K562 (cell line): ENCODE results near the gene RNF121. TPM values are rescaled to one million over a fixed set of nuclear protein-coding genes. Genes with fewer than 3 reads are reported as not detected.

Experiments used
- ATAC-seq: fragments of 200-7000 bp; cut with Tn5 transposase; 3 replicates; pipeline ENCODE4 v1.9.1; 2020; ENCODE audit warnings: moderate library complexity
- BruUV-seq: library from RNA; stranded (reverse); fragments of 400-500 nt; replicated peaks from 2 replicates; lab custom pipeline; 2021; lab: Mats Ljungman, UMichigan
- CTCF ChIA-PET: fragments of 300-600 bp; formaldehyde crosslinking; extraction: SDS; loops from one replicate; lab custom pipeline; 2021; ENCODE audit warnings: low intra/inter-chr PET ratio; lab: Yijun Ruan, JAX
- POLR2A ChIA-PET: fragments of 300-600, 350-650 bp; sonication (Branson Sonifier 250); formaldehyde crosslinking; extraction: SDS; loops from one replicate; lab custom pipeline; 2021; ENCODE audit warnings: antibody characterized with exemption, inconsistent platforms; lab: Yijun Ruan, JAX
- DNase-seq, 4 experiments: peaks; one replicate each; pipeline versions ENCODE4 v3.0.0 to v3.0.0-alpha.2; 2011 to 2018; ENCODE audit warnings: low spot score in 3 of 4, mixed read lengths in 3 of 4; ENCODE audit errors: extremely low read depth in 1 of 4
- FAIRE-seq: peaks from 2 replicates; lab custom pipeline; 2011; peaks lifted over from hg19 to GRCh38; lab: Jason Lieb, UNC
- H2AFZ ChIP-seq: 2 replicates; pipeline ENCODE4 v1.6.0; 2011; ENCODE audit warnings: low read depth, low read length, control low read depth, inconsistent platforms
- H3K27ac ChIP-seq: fragments of 200-600 bp; 3 replicates; pipeline ENCODE4 v1.8.0; 2011; ENCODE audit warnings: low read depth, mild to moderate bottlenecking, control low read depth, inconsistent platforms, low read length, moderate library complexity, mixed read lengths; ENCODE audit errors: extremely low read depth
- H3K27me3 ChIP-seq, 2 experiments: fragments of 300-600 bp in 1 of 2; 2 replicates in 1 of 2; 3 replicates in 1 of 2; pipeline versions ENCODE4 v1.6.0 to v1.8.0; 2011; ENCODE audit warnings: inconsistent platforms in 2 of 2, low read length in 2 of 2, mild to moderate bottlenecking in 1 of 2, mixed read lengths in 1 of 2, moderate library complexity in 1 of 2; ENCODE audit not compliant: control insufficient read depth in 2 of 2, insufficient read depth in 2 of 2
- H3K36me3 ChIP-seq: fragments of 300-600 bp; 3 replicates; pipeline ENCODE4 v1.8.0; 2011; ENCODE audit warnings: mild to moderate bottlenecking, low read length, inconsistent platforms; ENCODE audit not compliant: control insufficient read depth, insufficient read depth
- H3K4me1 ChIP-seq, 2 experiments: fragments of 200-600 bp in 1 of 2; replicated peaks in 1 of 2; 2 replicates in 1 of 2; 3 replicates in 1 of 2; pipeline versions ENCODE4 v1.5.1 to v1.8.0; 2011; ENCODE audit warnings: inconsistent platforms in 2 of 2, low read length in 2 of 2, mild to moderate bottlenecking in 1 of 2, mixed read lengths in 1 of 2, moderate library complexity in 1 of 2; ENCODE audit not compliant: control insufficient read depth in 2 of 2, insufficient read depth in 2 of 2
- H3K4me2 ChIP-seq: 2 replicates; pipeline ENCODE4 v1.6.1; 2011; ENCODE audit warnings: low read length, control low read depth, inconsistent platforms, mixed read lengths; ENCODE audit not compliant: insufficient read depth
- H3K4me3 ChIP-seq: fragments of 200-600 bp; sonication (generic), shearing (Covaris generic); 2 replicates; pipeline ENCODE4 v1.5.1; 2016; ENCODE audit warnings: control low read depth, inconsistent platforms
- H3K79me2 ChIP-seq: fragments of 200-600 bp; 3 replicates; pipeline ENCODE4 v1.8.0; 2011; ENCODE audit warnings: low read length, inconsistent platforms; ENCODE audit not compliant: control insufficient read depth, insufficient read depth
- H3K9ac ChIP-seq, 2 experiments: 2 replicates each; pipeline versions ENCODE4 v1.6.0 to v1.6.1; 2011; ENCODE audit warnings: low read depth in 2 of 2, low read length in 2 of 2, control low read depth in 1 of 2, inconsistent platforms in 1 of 2, mild to moderate bottlenecking in 1 of 2, mixed read lengths in 1 of 2; ENCODE audit not compliant: insufficient read depth in 1 of 2
- H3K9me1 ChIP-seq: one replicate; pipeline ENCODE4 v1.6.0; 2011; ENCODE audit warnings: inconsistent platforms, mild to moderate bottlenecking, low read length, moderate library complexity; ENCODE audit not compliant: control insufficient read depth, insufficient read depth
- H3K9me3 ChIP-seq: replicated peaks from 2 replicates; pipeline ENCODE4 v1.5.1; 2011; ENCODE audit warnings: low read depth, low read length, inconsistent platforms; ENCODE audit not compliant: control insufficient read depth, insufficient read depth
- H4K20me1 ChIP-seq: replicated peaks from 2 replicates; pipeline ENCODE4 v1.6.1; 2011; ENCODE audit warnings: low read length, inconsistent platforms, mixed read lengths; ENCODE audit not compliant: control insufficient read depth, insufficient read depth
- ARHGAP35 ChIP-seq: fragments of 450-650 bp; IDR thresholded peaks from 2 replicates; pipeline ENCODE4 v1.6.1; 2018; ENCODE audit not compliant: partially characterized antibody
- BRD4 ChIP-seq: fragments of 200-600 bp; sonication (generic); IDR thresholded peaks from 2 replicates; pipeline ENCODE4 v1.6.1; 2017; ENCODE audit warnings: inconsistent platforms
- E2F1 ChIP-seq: sonication (generic); formaldehyde crosslinking; IDR thresholded peaks from 2 replicates; pipeline ENCODE4 v1.8.1; 2023; ENCODE audit warnings: mild to moderate bottlenecking, missing genetic modification reagents, moderate library complexity
- ID3 ChIP-seq, 2 experiments: fragments of 250-450 bp in 1 of 2; fragments of 450-650 bp in 1 of 2; sonication (Bioruptor Pico) in 1 of 2; IDR thresholded peaks; 2 replicates each; pipeline versions ENCODE4 v1.6.1 to v1.8.0; 2016 to 2021; ENCODE audit warnings: mild to moderate bottlenecking in 2 of 2, moderate library complexity in 2 of 2, missing compliant biosample characterization in 1 of 2, missing genetic modification characterization in 1 of 2
- IFI16 ChIP-seq: fragments of 250-450 bp; sonication (Bioruptor Pico); IDR thresholded peaks from 2 replicates; pipeline ENCODE4 v2.1.2; 2022; ENCODE audit warnings: mild to moderate bottlenecking, inconsistent platforms
- JUNB ChIP-seq: fragments of 450-650 bp; formaldehyde crosslinking; conservative IDR thresholded peaks from 2 replicates; pipeline ENCODE4 v1.4.0; 2020; ENCODE audit warnings: mild to moderate bottlenecking
- KAT7 ChIP-seq: sonication (generic); formaldehyde crosslinking; IDR thresholded peaks from 2 replicates; pipeline ENCODE4 v1.8.0; 2022; ENCODE audit warnings: missing genetic modification reagents, mild to moderate bottlenecking, borderline replicate concordance
- NFIC ChIP-seq: fragments of 450-650 bp; IDR thresholded peaks from 2 replicates; pipeline ENCODE4 v1.6.1; 2017; ENCODE audit warnings: mild to moderate bottlenecking, inconsistent platforms
- SAFB ChIP-seq: fragments of 200-400 bp; formaldehyde crosslinking; IDR thresholded peaks from 2 replicates; pipeline ENCODE4 v1.6.1; 2017; ENCODE audit warnings: low read depth, low read length, borderline replicate concordance
- ZKSCAN3 ChIP-seq: fragments of 250-450 bp; sonication (Bioruptor Pico); IDR thresholded peaks from 2 replicates; pipeline ENCODE4 v1.4.0; 2020
- ZNF143 ChIP-seq: sonication (generic); formaldehyde crosslinking; IDR thresholded peaks from 2 replicates; pipeline ENCODE4 v1.9.0; 2022; ENCODE audit warnings: mild to moderate bottlenecking, missing genetic modification reagents
- ZNF316 ChIP-seq: fragments of 450-650 bp; IDR thresholded peaks from 2 replicates; pipeline ENCODE4 v1.6.1; 2016
- whole genome bisulfite sequencing: fragments of 100-300 bp; shearing (Covaris generic); methylation state at CpG from one replicate; pipeline ENCODE4 v1.1.6; 2016; ENCODE audit warnings: low coverage, mixed read lengths; ENCODE audit not compliant: insufficient coverage; ENCODE audit errors: missing lambda C conversion rate; 5-methylcytosine and 5-hydroxymethylcytosine counted together
- in situ Hi-C: fragments of 300-500 bp; cut with MboI; formaldehyde crosslinking; loops from 4 replicates; pipeline ENCODE4 v1.15.0; 2018; ENCODE audit warnings: inconsistent platforms, mixed read lengths
- intact Hi-C: fragments of 100-400 bp; cut with micrococcal nuclease; formaldehyde crosslinking; loops from 2 replicates; pipeline ENCODE4 v1.14.2; 2022
- polyA plus RNA-seq, 8 experiments: library from polyadenylated mRNA; depleted of rRNA in 4 of 8; stranded (reverse) in 5 of 8; unstranded in 3 of 8; fragments of >200 nt; fragmentation: Nextera tagmentation in 2 of 8; fragmentation: Illumina TruSeq in 1 of 8; extraction: Ambion mirVana in 2 of 8; extraction: Trizol in 1 of 8; gene quantifications; 2 replicates each; pipeline versions ENCODE4 v1.2.1 to v1.2.3, GENCODE V29; 2011 to 2014; ENCODE audit warnings: inconsistent platforms in 1 of 8, missing spikeins in 1 of 8
- total RNA-seq, 7 experiments: library from RNA; depleted of rRNA in 6 of 7; stranded (reverse); fragments of >200 nt in 6 of 7; fragmentation: Illumina TruSeq in 2 of 7; extraction: Trizol in 2 of 7; gene quantifications; 2 replicates each; pipeline versions ENCODE4 v1.2.1 to v1.2.3, GENCODE V29; 2011 to 2021; ENCODE audit warnings: low replicate concordance in 1 of 7

RNF121 gene
- total and polyA plus RNA-seq, 9 of the 15 experiments (the other 6 are each of a cell fraction or from before 2014, with no cell fraction given) = 8.0 to 63.4 (median 20.5) TPM

- Histone ChIP-seq H3K9me1 (peaks cover 3% of the 10 kb centered on the region), H3K9me3 (no peaks in the 10 kb centered on the region), H3K79me2 (peaks cover 58% of the 10 kb centered on the region), H3K36me3 (peaks cover 29% of the 10 kb centered on the region), H2AFZ (no peak overlapping the region), H3K27ac (no peak overlapping the region), H3K27me3 (no peaks in the 10 kb centered on the region), H3K4me3 (no peak overlapping the region), H4K20me1 (0 out of 2 replicates have a peak, but pooled peaks cover 10% of the 10 kb centered on the region), H3K9ac (no peak overlapping the region), H3K4me2 (no peak overlapping the region), H3K4me1 (peaks cover 23 to 27% of the 10 kb centered on the region in 2 experiments)
- FAIRE-seq (no peak), ATAC-seq (no peak), DNase-seq (no peak)
- TF ChIP-seq ZNF143 (CRISPR knock-in tag) (no peak), BRD4 (no peak), KAT7 (no peak), ARHGAP35 (no peak), JUNB (CRISPR knock-in tag) (no peak)
- ChIA-PET CTCF (no interaction called here), POLR2A (interaction anchor here (1.3 kb wide), 1 partner anchor 11 kb away, joined by 4 read pairs; no protein-coding TSS in a partner anchor)
- in situ Hi-C loops = no loop called here
- intact Hi-C loops = no loop called here
- WGBS = 89% methylated on average over 3 of the region's 3 CpGs
- no TSS peak for BruUV-seq
Observed at GRCh38 chr11:72036687-72037086, 107.8 kb downstream of the RNF121 start.

GRCh38 chr11:72037554-72038311, 108.9 kb downstream of the RNF121 start:
- CTCF ChIA-PET = no interaction called here
- no peak for ATAC-seq
- intact Hi-C loops = no loop called here
- Histone ChIP-seq H3K4me2 (no peak overlapping the region), H3K79me2 (peaks cover 66% of the 10 kb centered on the region), H3K4me1 (peaks cover 26 to 30% of the 10 kb centered on the region in 2 experiments), H3K9me1 (peaks cover 3% of the 10 kb centered on the region), H3K9me3 (no peaks in the 10 kb centered on the region), H3K27ac (no peak overlapping the region), H3K9ac (no peak overlapping the region), H3K36me3 (peaks cover 29% of the 10 kb centered on the region), H3K4me3 (no peak overlapping the region), H2AFZ (no peak overlapping the region), H4K20me1 (0 out of 2 replicates have a peak, but pooled peaks cover 10% of the 10 kb centered on the region), H3K27me3 (no peaks in the 10 kb centered on the region)
- in situ Hi-C loops = no loop called here
- no peak for FAIRE-seq
- POLR2A ChIA-PET = interaction anchor here (0.6 kb wide), 1 partner anchor 42 kb away, joined by 3 read pairs; no protein-coding TSS in a partner anchor
- BruUV-seq = no TSS peak
- DNase-seq = no peak
- TF ChIP-seq IFI16 (CRISPR knock-in tag) (no peak), ZNF316 (no peak), NFIC (peak; percentile 61), SAFB (no peak), ID3 (CRISPR knock-in tag; IDR thresholded peaks at IDR 0.05) (no peak), ID3 (tag; IDR thresholded peaks at IDR 0.05) (no peak), E2F1 (CRISPR knock-in tag) (no peak), ZKSCAN3 (CRISPR knock-in tag) (no peak), ZNF143 (CRISPR knock-in tag) (no peak)
- WGBS = 79% methylated on average over 4 of the region's 4 CpGs
